ENCODE measurements around the gene CSMD2. TPM values are rescaled to one million over a fixed set of nuclear protein-coding genes. Genes with fewer than 3 reads are reported as not detected.
A peak's percentile ranks its signal among the peaks of the same experiment; 100 is the strongest.

Gene CSMD2
- total and polyA plus RNA-seq, 4 experiments from 2014 or later = not detected

DNA sequence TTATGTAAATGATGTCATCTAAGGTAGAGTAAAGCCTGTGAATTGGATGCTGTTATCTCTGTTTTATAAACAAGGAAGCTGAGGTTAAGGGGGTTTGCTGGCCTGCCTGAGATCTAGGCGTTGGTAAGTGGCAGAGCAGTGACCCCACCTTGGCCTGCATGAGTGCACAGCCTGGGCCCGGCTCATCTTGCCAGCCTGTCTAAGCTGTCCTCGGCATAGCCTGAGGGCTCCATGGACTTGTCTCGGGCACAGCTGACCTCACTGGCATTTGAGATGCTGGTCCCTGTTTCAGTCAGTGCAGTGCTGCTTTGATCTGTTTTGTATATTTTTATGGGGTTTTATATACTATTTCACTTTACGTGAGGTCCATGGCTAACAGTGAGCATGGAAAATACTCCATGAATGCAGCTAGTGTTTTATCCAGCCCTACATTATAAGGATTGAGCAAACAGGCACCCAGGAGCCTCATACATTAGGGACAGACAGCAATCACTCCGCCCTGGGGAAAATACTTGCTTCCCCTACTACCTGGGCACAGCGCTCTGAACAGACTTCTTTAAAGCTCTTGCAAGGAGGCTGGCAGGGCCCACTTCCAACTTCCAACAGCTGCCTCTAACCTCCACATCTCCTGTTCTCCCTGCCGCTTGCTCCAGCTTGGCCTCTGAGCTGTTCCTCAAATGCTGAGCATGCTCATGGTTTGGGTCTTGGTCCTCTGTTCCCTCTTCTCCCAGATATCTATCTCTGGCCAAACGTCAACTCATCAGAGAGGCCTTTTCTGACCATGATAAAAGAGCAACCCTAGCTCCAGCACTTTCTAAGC is 451.8 kb downstream of the CSMD2 start:
- no peaks in the 10 kb centered on the region for H3K4me1 Mint-ChIP-seq
- intact Hi-C loops (cut with micrococcal nuclease) = no loop called here
- no peak for DNase-seq
- Histone ChIP-seq H3K9me3 (ENCODE audit: control insufficient read depth in 1 of 2, low read length in 2 of 2) (no peaks in the 10 kb centered on the region), H3K36me3 (ENCODE audit: insufficient read depth, low read length) (no peaks in the 10 kb centered on the region), H3K4me1 (ENCODE audit: insufficient read depth, low read length) (no peaks in the 10 kb centered on the region), H3K27ac (ENCODE audit: low read depth, low read length) (no peak overlapping the region), H3K27me3 (ENCODE audit: insufficient read depth, low read length) (no peaks in the 10 kb centered on the region), H3K4me3 (ENCODE audit: low read length in 2 of 2) (no peak overlapping the region)
- no peaks in the 10 kb centered on the region for H3K36me3 Mint-ChIP-seq
- H3K9me3 Mint-ChIP-seq = peaks cover 0 to 2% (median 0%) of the 10 kb centered on the region in 8 donors
- H3K27me3 Mint-ChIP-seq = peaks cover 4 to 23% of the 10 kb centered on the region in 2 donors
- ChIA-PET POLR2A (ENCODE audit: partially characterized antibody) (no interaction called here), CTCF (ENCODE audit: partially characterized antibody) (interaction anchor here (1.5 kb wide), 1 partner anchor 79 kb away, joined by 4 read pairs; no protein-coding TSS in a partner anchor)
- no peak overlapping the region for H3K4me3 Mint-ChIP-seq
- no peak overlapping the region for H3K27ac Mint-ChIP-seq

DNA sequence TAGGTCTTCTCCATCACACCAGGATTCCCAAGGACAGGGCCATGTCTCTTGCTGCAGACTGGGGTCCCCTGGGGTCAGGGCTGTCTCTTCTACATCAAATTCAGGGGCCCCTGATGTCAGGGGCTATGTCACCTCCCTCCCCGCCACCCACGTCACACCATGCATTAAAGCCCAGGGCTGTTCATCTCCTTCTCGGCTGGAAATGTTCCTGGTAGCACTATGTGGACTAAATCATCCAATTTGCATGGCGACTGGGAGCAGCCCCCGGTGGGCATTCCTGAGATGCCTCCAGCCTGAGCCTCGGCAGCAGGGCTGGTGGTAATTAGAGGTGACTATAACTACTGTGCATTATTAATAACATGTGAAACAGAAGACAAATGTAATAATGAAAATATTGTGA is 452.8 kb downstream of the CSMD2 start:
- Histone ChIP-seq H3K27ac (ENCODE audit: low read depth, low read length) (no peak overlapping the region), H3K4me3 (ENCODE audit: low read length in 2 of 2) (no peak overlapping the region), H3K36me3 (ENCODE audit: insufficient read depth, low read length) (no peaks in the 10 kb centered on the region), H3K27me3 (ENCODE audit: insufficient read depth, low read length) (no peaks in the 10 kb centered on the region), H3K9me3 (ENCODE audit: control insufficient read depth in 1 of 2, low read length in 2 of 2) (no peaks in the 10 kb centered on the region), H3K4me1 (ENCODE audit: insufficient read depth, low read length) (no peaks in the 10 kb centered on the region)
- DNase-seq = no peak
- ChIA-PET CTCF (ENCODE audit: partially characterized antibody) (no interaction called here), POLR2A (ENCODE audit: partially characterized antibody) (no interaction called here)
- Mint-ChIP-seq H3K9me3 (peaks cover 0 to 2% (median 0%) of the 10 kb centered on the region in 8 donors), H3K27ac (no peak overlapping the region), H3K27me3 (peaks cover 8 to 30% of the 10 kb centered on the region in 2 donors), H3K36me3 (no peaks in the 10 kb centered on the region), H3K4me1 (no peaks in the 10 kb centered on the region), H3K4me3 (no peak overlapping the region)
- intact Hi-C loops (cut with micrococcal nuclease) = no loop called here

DNA sequence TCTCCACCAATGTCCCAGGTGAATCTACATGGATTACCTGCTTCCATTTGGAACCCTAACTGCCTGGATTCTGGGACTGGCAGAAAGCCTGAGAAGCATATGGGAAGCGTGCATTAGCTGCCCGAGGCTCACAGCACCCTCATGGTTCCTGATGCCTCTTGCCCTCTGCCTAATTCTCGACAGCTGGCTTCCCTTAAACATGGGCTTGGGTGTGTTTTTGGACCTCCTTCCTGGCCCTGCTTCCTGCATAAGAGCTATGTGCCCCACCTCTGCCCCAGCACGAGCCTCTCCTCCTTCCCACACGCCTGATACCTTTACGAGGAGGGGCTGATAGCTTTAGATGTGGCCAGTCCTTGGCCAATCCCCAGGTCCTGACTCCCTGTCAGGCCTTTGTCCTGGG is 453.5 kb downstream of the CSMD2 start:
- peaks cover 0 to 3% (median 0%) of the 10 kb centered on the region in 8 donors for H3K9me3 Mint-ChIP-seq
- H3K4me3 ChIP-seq (ENCODE audit: low read length in 2 of 2) = no peak overlapping the region
- intact Hi-C loops (cut with micrococcal nuclease) = no loop called here
- no peak overlapping the region for H3K4me3 Mint-ChIP-seq
- ChIA-PET POLR2A (ENCODE audit: partially characterized antibody) (no interaction called here), CTCF (ENCODE audit: partially characterized antibody) (no interaction called here)
- H3K36me3 Mint-ChIP-seq = no peaks in the 10 kb centered on the region
- H3K4me1 Mint-ChIP-seq = no peaks in the 10 kb centered on the region
- H3K36me3 ChIP-seq (ENCODE audit: insufficient read depth, low read length) = no peaks in the 10 kb centered on the region
- no peaks in the 10 kb centered on the region for H3K4me1 ChIP-seq (ENCODE audit: insufficient read depth, low read length)
- no peaks in the 10 kb centered on the region for H3K27me3 ChIP-seq (ENCODE audit: insufficient read depth, low read length)
- no peak for DNase-seq
- no peak overlapping the region for H3K27ac Mint-ChIP-seq
- no peak overlapping the region for H3K27ac ChIP-seq (ENCODE audit: low read depth, low read length)
- H3K27me3 Mint-ChIP-seq = peaks cover 12 to 30% of the 10 kb centered on the region in 2 donors
- no peaks in the 10 kb centered on the region for H3K9me3 ChIP-seq (ENCODE audit: control insufficient read depth in 1 of 2, low read length in 2 of 2)

DNA sequence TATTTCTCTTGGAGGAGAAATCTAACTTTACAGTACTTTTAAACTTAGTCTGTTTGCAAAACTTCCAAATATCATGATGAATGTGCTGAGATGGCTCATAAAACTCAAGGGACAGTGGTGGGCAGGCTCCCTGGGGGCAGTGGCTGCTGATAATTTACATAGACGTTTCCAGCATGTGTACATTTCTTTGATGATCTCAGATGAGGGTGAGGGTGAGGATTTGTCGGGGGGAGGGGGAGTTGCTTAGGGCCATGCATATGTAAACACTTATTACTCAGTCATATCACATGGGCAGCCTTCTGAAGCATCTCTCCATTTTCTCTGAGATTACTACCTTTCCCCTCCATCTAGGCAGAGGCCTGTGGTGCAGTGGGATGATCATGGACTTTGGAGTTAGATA is 454.1 kb downstream of the CSMD2 start:
- no peaks in the 10 kb centered on the region for H3K27me3 ChIP-seq (ENCODE audit: insufficient read depth, low read length)
- H3K9me3 ChIP-seq (ENCODE audit: control insufficient read depth in 1 of 2, low read length in 2 of 2) = no peaks in the 10 kb centered on the region
- H3K4me1 ChIP-seq (ENCODE audit: insufficient read depth, low read length) = no peaks in the 10 kb centered on the region
- no peak for DNase-seq
- Mint-ChIP-seq H3K27me3 (peaks cover 13 to 30% of the 10 kb centered on the region in 2 donors), H3K4me3 (no peak overlapping the region), H3K9me3 (peaks cover 0 to 3% (median 0%) of the 10 kb centered on the region in 8 donors), H3K36me3 (no peaks in the 10 kb centered on the region), H3K4me1 (no peaks in the 10 kb centered on the region), H3K27ac (no peak overlapping the region)
- ChIA-PET POLR2A (ENCODE audit: partially characterized antibody) (no interaction called here), CTCF (ENCODE audit: partially characterized antibody) (no interaction called here)
- H3K27ac ChIP-seq (ENCODE audit: low read depth, low read length) = no peak overlapping the region
- intact Hi-C loops (cut with micrococcal nuclease) = no loop called here
- H3K36me3 ChIP-seq (ENCODE audit: insufficient read depth, low read length) = no peaks in the 10 kb centered on the region
- H3K4me3 ChIP-seq (ENCODE audit: low read length in 2 of 2) = no peak overlapping the region

DNA sequence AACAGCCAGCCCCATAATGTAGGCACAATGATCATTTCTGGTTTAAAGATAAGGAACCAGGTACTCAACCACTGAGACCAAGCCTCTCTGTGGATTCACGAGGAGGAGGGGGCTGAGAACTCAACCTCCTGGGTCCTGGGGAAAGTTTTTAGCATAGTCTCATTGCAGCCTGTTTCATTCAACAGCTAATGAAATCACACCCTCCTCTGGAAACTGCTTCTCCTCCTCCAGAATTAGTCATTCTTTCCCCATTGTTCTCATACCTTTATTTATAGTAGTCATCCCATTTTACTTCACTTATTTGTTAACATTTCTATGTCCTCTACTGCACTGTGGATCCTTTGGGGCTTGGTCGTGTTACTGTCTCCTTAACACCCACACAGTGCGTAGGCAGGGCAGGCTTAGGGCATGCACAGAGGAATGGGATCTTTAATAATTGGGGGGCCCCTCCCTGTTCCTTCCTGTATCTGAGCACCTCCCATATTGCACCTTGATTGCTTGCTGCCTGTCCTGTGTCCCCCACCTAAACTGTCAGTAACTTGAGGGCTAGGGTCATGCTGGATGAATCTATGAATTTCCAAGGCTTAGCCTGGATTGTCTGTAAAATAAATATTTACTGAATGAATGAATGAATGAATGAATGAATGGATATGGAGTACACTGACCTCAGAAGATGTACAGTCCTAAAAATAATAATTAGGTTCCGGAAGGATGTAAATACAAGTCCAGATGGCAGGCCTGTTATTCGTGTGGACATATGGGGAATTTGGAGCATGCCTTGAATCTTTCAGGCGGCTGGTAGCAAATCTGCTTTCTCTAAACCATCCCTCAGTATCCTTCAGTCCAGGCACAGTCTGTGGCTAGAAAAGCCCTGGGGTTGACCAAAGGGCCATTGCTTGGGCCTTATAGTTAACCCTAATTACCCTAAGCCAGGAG is 455.0 kb downstream of the CSMD2 start:
- no peak for DNase-seq
- no peak overlapping the region for H3K27ac ChIP-seq (ENCODE audit: low read depth, low read length)
- H3K9me3 ChIP-seq (ENCODE audit: control insufficient read depth in 1 of 2, low read length in 2 of 2) = no peaks in the 10 kb centered on the region
- H3K4me1 Mint-ChIP-seq = no peaks in the 10 kb centered on the region
- peaks cover 0 to 3% (median 0%) of the 10 kb centered on the region in 8 donors for H3K9me3 Mint-ChIP-seq
- H3K4me1 ChIP-seq (ENCODE audit: insufficient read depth, low read length) = no peaks in the 10 kb centered on the region
- no peaks in the 10 kb centered on the region for H3K36me3 ChIP-seq (ENCODE audit: insufficient read depth, low read length)
- ChIA-PET CTCF (ENCODE audit: partially characterized antibody) (no interaction called here), POLR2A (ENCODE audit: partially characterized antibody) (no interaction called here)
- no peak overlapping the region for H3K4me3 ChIP-seq (ENCODE audit: low read length in 2 of 2)
- no peaks in the 10 kb centered on the region for H3K27me3 ChIP-seq (ENCODE audit: insufficient read depth, low read length)
- intact Hi-C loops (cut with micrococcal nuclease) = no loop called here
- no peak overlapping the region for H3K27ac Mint-ChIP-seq
- H3K36me3 Mint-ChIP-seq = no peaks in the 10 kb centered on the region
- no peak overlapping the region for H3K4me3 Mint-ChIP-seq
- H3K27me3 Mint-ChIP-seq = peaks cover 13 to 29% of the 10 kb centered on the region in 2 donors

DNA sequence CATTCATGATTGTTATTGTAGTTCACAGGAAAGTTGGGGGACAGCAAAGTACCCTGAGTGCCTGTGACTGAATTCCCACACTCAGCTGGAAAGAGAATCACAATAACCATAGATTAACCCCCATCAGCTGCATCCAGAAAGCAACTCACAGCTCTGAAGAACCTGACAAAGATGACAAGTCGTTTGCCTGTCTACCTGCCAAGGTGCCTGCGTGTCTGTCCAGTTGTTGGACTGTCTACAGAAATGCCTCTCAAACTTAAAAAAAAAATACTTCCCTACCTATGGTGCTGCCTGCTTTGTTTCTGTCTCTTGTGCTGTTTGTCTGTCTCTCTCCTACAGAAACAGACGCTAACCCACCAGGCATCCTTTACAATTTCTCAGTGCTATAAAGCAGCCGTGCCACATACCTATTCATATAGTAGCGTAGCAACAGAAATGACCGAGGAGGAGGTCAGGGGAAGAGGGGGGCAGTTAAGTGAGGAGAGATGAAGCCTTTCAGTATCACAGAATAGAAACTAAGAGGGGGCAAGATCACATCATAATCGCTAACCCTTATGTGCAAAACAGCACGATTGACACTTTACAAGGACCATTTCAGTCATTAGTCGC is 455.8 kb downstream of the CSMD2 start:
- Histone ChIP-seq H3K9me3 (ENCODE audit: control insufficient read depth in 1 of 2, low read length in 2 of 2) (no peaks in the 10 kb centered on the region), H3K36me3 (ENCODE audit: insufficient read depth, low read length) (no peaks in the 10 kb centered on the region), H3K27ac (ENCODE audit: low read depth, low read length) (no peak overlapping the region), H3K27me3 (ENCODE audit: insufficient read depth, low read length) (no peaks in the 10 kb centered on the region), H3K4me3 (ENCODE audit: low read length in 2 of 2) (no peak overlapping the region), H3K4me1 (ENCODE audit: insufficient read depth, low read length) (no peaks in the 10 kb centered on the region)
- Mint-ChIP-seq H3K27me3 (peaks cover 12 to 29% of the 10 kb centered on the region in 2 donors), H3K36me3 (no peaks in the 10 kb centered on the region), H3K4me1 (no peaks in the 10 kb centered on the region), H3K27ac (no peak overlapping the region), H3K9me3 (peaks cover 0 to 3% (median 0%) of the 10 kb centered on the region in 8 donors), H3K4me3 (no peak overlapping the region)
- ChIA-PET CTCF (ENCODE audit: partially characterized antibody) (no interaction called here), POLR2A (ENCODE audit: partially characterized antibody) (no interaction called here)
- intact Hi-C loops (cut with micrococcal nuclease) = no loop called here
- DNase-seq = no peak

DNA sequence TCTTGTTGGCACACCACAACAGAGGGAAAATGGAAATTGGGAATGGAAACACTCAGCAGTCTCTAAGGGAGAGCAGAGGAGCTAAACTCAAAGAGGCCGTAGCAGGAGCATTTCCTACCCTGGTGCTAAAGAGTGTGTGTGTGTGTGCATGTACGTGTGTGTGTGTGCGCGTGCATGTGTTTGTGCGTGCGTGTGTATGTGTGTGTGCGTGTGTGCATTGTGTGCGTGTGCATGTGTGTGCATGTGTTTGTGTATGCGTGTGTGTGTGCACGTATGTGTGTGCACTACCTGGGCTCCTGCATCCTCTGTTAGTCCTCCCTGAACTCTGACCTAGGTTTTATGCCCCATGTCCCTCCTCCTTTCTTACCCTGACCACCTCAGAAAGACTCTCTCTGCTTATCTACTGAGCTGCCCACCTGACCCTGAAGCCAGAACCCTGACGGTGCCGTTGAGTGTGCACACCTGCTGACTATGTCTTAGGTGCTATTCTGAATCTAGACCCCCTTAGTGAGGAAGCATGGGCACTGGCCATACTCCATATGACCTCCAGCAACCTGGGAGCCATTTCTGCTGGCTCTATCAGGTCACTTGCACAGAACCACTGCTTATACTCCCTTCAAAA is 458.3 kb downstream of the CSMD2 start:
- H3K36me3 ChIP-seq (ENCODE audit: insufficient read depth, low read length) = no peaks in the 10 kb centered on the region
- no peak overlapping the region for H3K4me3 ChIP-seq (ENCODE audit: low read length in 2 of 2)
- peak overlapping the region in 1 of 7 donors; percentile 32 for H3K27ac Mint-ChIP-seq
- no peaks in the 10 kb centered on the region for H3K36me3 Mint-ChIP-seq
- H3K27ac ChIP-seq (ENCODE audit: low read depth, low read length) = no peak overlapping the region
- POLR2A ChIA-PET (ENCODE audit: partially characterized antibody) = no interaction called here
- H3K27me3 ChIP-seq (ENCODE audit: insufficient read depth, low read length) = no peaks in the 10 kb centered on the region
- no peaks in the 10 kb centered on the region for H3K9me3 ChIP-seq (ENCODE audit: control insufficient read depth in 1 of 2, low read length in 2 of 2)
- no peaks in the 10 kb centered on the region for H3K4me1 ChIP-seq (ENCODE audit: insufficient read depth, low read length)
- peaks cover 0 to 3% (median 0%) of the 10 kb centered on the region in 8 donors for H3K9me3 Mint-ChIP-seq
- H3K4me1 Mint-ChIP-seq = no peaks in the 10 kb centered on the region
- intact Hi-C loops (cut with micrococcal nuclease) = no loop called here
- DNase-seq = no peak
- CTCF ChIA-PET (ENCODE audit: partially characterized antibody) = no interaction called here
- H3K4me3 Mint-ChIP-seq = no peak overlapping the region
- H3K27me3 Mint-ChIP-seq = peaks cover 10 to 23% of the 10 kb centered on the region in 2 donors
